Transverse colon (tissue), 4 donors: ENCODE results near the gene C14orf180. TPM values are rescaled to one million over a fixed set of nuclear protein-coding genes. Genes with fewer than 3 reads are reported as not detected.

Experiments used
- DNase-seq: peaks from one replicate; pipeline ENCODE4 v3.0.0-alpha.2; 2019
- H3K27ac ChIP-seq, 4 donors: fragments of 200-600 bp; sonication (generic); 2 replicates each; pipeline ENCODE4 v1.5.1; 2016 to 2018; ENCODE audit warnings: inconsistent platforms in 4 of 4
- H3K27me3 ChIP-seq: fragments of 200-600 bp; sonication (generic); 2 replicates; pipeline ENCODE4 v1.5.1; 2017; ENCODE audit warnings: inconsistent platforms
- H3K36me3 ChIP-seq, 4 donors: fragments of 200-600 bp; sonication (generic); 2 replicates each; pipeline ENCODE4 v1.5.1; 2017 to 2019; ENCODE audit warnings: inconsistent platforms in 4 of 4
- H3K4me1 ChIP-seq, 4 donors: fragments of 200-600 bp; sonication (generic); 2 replicates each; pipeline ENCODE4 v1.5.1; 2017 to 2020; ENCODE audit warnings: inconsistent platforms in 4 of 4
- H3K4me3 ChIP-seq, 4 donors: fragments of 200-600 bp; sonication (generic); 1 replicate in 1 of 4; 2 replicates in 3 of 4; pipeline versions ENCODE4 v1.5.1 to v1.6.1; 2017 to 2019; ENCODE audit warnings: inconsistent platforms in 4 of 4
- H3K9me3 ChIP-seq, 2 donors: fragments of 200-600 bp; sonication (generic); 2 replicates each; pipeline ENCODE4 v1.5.1; 2017 to 2019; ENCODE audit warnings: inconsistent platforms in 2 of 2
- EP300 ChIP-seq: sonication (generic); formaldehyde crosslinking; IDR thresholded peaks from one replicate; pipeline ENCODE4 v1.6.1; 2017; ENCODE audit warnings: antibody characterized with exemption, low read depth
- POLR2A ChIP-seq: fragments of 450-650 bp; IDR thresholded peaks from one replicate; pipeline ENCODE4 v1.6.1; 2016; ENCODE audit warnings: antibody characterized with exemption, mild to moderate bottlenecking, moderate library complexity
- POLR2AphosphoS5 ChIP-seq, 3 donors: sonication (generic); formaldehyde crosslinking; IDR thresholded peaks; one replicate each; pipeline ENCODE4 v1.6.1; 2016; ENCODE audit warnings: antibody characterized with exemption in 3 of 3
- WGBS, 2 donors: methylation state at CpG; one replicate each; pipeline ENCODE4 v1.1.5; 2018; ENCODE audit warnings: low coverage in 1 of 2; 5-methylcytosine and 5-hydroxymethylcytosine counted together
- in situ Hi-C, 4 donors: fragments of 200-750 bp; cut with MboI; loops; one replicate each; pipeline versions ENCODE4 v1.15.0 to v1.15.1; 2017; ENCODE audit warnings: low sequenced_read_pairs in 3 of 4, low pct_ligation_motif_present in 1 of 4, low pct_unique_long_range_greater_than_20kb in 1 of 4
- intact Hi-C: fragments of 100-400 bp; cut with DNase I; formaldehyde crosslinking; loops from one replicate; pipeline ENCODE4 v1.15.1; 2023; ENCODE audit warnings: low total_unique reads
- total RNA-seq, 4 donors: library from RNA; depleted of rRNA; stranded (reverse); fragments of >200 nt; gene quantifications; one replicate each; pipeline ENCODE4 v1.1.0, GENCODE V29; 2016
- TF ChIP-seq, protein P1 (sequence below), 5 experiments: fragments of 200-600 bp in 3 of 5; fragments of 450-650 bp in 2 of 5; sonication (generic) in 3 of 5; IDR thresholded peaks; 1 replicate in 2 of 5; 2 replicates in 3 of 5; pipeline ENCODE4 v1.5.1; 2016 to 2017; ENCODE audit warnings: antibody characterized with exemption in 5 of 5, inconsistent platforms in 3 of 5, mild to moderate bottlenecking in 2 of 5, moderate library complexity in 1 of 5

Gene C14orf180
- total RNA-seq, 4 donors from 2014 or later: 0.32 to 2.3 (median 1.1) TPM; not detected in 1

DNA sequence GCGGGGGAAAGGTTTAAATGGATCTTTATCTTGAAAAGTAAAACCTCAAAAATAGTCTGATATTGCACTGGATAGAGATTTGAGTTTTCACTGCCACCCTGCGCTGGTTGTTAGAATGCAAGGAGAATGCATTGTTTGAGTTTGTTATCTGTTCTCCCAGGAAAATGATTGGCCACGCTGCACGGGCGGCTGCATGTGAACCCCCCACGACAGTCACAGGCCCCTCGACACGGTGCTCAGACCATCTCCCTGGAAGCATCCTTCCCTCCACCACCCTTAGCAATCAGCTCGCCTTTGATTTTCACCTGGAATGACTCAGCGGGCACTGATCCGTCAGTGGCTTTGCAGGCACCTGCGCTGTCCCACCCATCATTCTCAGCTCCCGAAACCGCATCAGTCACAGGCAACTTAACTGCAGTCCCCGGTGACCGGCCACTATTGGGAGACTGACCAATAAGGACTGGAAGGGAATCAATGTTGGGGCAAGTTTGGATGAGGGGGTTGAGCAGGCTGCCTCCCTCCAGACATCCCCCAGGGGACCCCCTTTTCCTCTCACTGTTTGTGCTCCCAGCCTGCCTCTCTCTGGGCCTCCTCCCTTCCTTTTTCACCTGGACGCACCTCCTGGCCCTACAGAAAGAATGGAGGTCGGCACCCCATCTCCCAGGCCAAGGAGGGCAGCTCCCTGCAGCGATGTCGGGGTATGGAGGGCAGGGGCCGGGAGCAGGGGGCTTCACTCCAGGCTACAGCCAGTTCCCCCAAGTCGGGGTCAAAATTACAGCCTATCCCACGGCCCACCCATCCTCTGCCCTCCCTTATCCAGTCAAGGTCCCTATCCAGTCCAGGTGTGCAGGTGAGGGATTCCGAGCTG, 28.5 kb upstream of the C14orf180 start:
- Histone ChIP-seq H3K9me3 (no peaks in the 10 kb centered on the region), H3K36me3 (no peaks in the 10 kb centered on the region), H3K4me3 (no peak overlapping the region), H3K4me1 (no peaks in the 10 kb centered on the region), H3K27me3 (peaks cover 25% of the 10 kb centered on the region), H3K27ac (no peak overlapping the region)
- DNase-seq: no peak
- in situ Hi-C loops: loop anchor here (25.0 kb wide), 1 partner anchor 414 kb away; the partner anchor contains the start of gene KIF26A (in 4 of the 4)
- intact Hi-C loops: no loop called here
- 68 to 95% methylated on average over 3 to 23 of the region's 24 CpGs for WGBS, 2 donors
- no peak for TF ChIP-seq EP300
- TF ChIP-seq POLR2AphosphoS5 (IDR thresholded peaks at IDR 0.05): no peak
- TF ChIP-seq, protein P1, sequence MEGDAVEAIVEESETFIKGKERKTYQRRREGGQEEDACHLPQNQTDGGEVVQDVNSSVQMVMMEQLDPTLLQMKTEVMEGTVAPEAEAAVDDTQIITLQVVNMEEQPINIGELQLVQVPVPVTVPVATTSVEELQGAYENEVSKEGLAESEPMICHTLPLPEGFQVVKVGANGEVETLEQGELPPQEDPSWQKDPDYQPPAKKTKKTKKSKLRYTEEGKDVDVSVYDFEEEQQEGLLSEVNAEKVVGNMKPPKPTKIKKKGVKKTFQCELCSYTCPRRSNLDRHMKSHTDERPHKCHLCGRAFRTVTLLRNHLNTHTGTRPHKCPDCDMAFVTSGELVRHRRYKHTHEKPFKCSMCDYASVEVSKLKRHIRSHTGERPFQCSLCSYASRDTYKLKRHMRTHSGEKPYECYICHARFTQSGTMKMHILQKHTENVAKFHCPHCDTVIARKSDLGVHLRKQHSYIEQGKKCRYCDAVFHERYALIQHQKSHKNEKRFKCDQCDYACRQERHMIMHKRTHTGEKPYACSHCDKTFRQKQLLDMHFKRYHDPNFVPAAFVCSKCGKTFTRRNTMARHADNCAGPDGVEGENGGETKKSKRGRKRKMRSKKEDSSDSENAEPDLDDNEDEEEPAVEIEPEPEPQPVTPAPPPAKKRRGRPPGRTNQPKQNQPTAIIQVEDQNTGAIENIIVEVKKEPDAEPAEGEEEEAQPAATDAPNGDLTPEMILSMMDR (IDR thresholded peaks at IDR 0.05): no peak
- no peak for TF ChIP-seq POLR2A

DNA sequence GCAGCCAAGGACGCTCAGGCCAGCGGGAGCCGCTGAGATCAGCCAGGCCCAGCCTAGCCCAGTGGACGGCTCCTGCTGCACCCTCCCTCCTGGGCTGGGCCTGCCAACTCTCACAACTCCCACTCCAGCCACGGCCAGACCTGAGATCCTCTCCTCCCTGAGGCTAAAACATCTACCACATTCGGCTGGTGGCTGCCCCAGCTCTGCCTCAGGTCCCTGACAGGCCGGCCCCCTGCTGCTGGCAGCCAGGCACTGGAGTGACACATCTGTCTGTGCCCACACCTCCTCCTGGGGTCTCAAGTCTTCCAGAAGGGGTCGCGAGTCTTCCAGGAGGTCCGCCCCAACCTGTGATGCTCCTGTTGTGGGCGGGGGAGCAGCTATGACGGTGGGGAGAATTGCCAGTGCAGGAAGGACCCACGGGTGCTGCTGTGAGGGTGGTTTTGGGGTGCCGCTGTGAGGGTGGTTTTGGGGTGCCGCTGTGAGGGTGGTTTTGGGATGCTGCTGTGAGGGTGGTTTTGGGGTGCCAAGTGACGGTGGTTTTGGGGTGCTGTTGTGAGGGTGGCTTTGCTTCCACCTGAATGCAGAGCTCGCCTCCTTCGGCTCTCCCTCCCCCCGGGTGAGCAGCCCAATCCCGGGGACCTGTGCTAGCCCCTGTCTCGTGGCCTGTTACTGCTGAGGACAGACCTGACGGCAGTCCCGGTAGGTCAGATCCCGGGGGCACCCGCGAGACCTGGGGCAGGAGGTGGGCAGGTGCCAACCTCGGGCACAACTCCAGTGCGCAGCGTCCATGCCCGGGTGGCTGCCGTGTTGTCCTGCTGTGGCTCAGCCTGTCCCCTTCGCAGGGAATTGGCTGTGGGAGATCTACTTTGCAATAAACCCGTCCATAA, 27.5 kb upstream of the C14orf180 start:
- no peaks in the 10 kb centered on the region for H3K9me3 ChIP-seq
- WGBS, 2 donors: 81% methylated on average over 30 of the region's 33 CpGs; no CpG with 5 or more reads in 1 of the 2 donors
- no peak overlapping the region for H3K4me3 ChIP-seq
- in situ Hi-C loops: loop anchor here (25.0 kb wide), 1 partner anchor 415 kb away; the partner anchor contains the start of gene KIF26A (in 4 of the 4)
- TF ChIP-seq EP300 (no peak), POLR2A (no peak), POLR2AphosphoS5 (IDR thresholded peaks at IDR 0.05) (no peak)
- TF ChIP-seq, protein P1 (IDR thresholded peaks at IDR 0.05): no peak
- H3K4me1 ChIP-seq: no peaks in the 10 kb centered on the region
- intact Hi-C loops: no loop called here
- no peak overlapping the region for H3K27ac ChIP-seq
- no peaks in the 10 kb centered on the region for H3K36me3 ChIP-seq
- DNase-seq: peak; percentile 4
- H3K27me3 ChIP-seq: peaks cover 17% of the 10 kb centered on the region

DNA sequence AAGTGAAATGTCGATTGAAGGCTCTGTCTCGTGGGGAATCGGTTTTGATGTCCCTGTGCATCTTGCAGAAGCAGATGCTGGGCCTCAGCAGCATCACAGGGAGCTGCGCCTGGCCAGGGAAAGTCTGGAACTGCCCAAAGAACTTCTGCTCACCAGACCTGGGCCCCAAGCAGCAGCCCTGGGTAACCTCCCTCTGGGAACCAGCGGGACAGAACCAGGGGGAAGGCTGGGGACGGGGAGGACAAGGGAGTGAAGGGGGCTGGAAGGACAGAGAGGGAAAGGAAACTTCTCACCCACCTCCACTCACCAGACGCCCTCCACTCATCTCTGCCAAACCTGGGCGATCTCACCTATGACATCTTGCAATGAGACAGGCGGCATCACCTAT, 26.8 kb upstream of the C14orf180 start:
- TF ChIP-seq POLR2AphosphoS5 (IDR thresholded peaks at IDR 0.05) (no peak), EP300 (no peak), POLR2A (no peak)
- TF ChIP-seq, protein P1 (IDR thresholded peaks at IDR 0.05): no peak
- intact Hi-C loops: no loop called here
- no peaks in the 10 kb centered on the region for H3K4me1 ChIP-seq
- peaks cover 10% of the 10 kb centered on the region for H3K27me3 ChIP-seq
- no peak for DNase-seq
- no peak overlapping the region for H3K27ac ChIP-seq
- no peaks in the 10 kb centered on the region for H3K9me3 ChIP-seq
- no peak overlapping the region for H3K4me3 ChIP-seq
- in situ Hi-C loops: loop anchor here (25.0 kb wide), 1 partner anchor 415 kb away; the partner anchor contains the start of gene KIF26A (in 4 of the 4)
- no peaks in the 10 kb centered on the region for H3K36me3 ChIP-seq
- 67% methylated on average over 9 of the region's 9 CpGs; no CpG with 5 or more reads in 1 of the 2 donors for WGBS, 2 donors
